ENCODE data around the gene AQP12A.

DNA sequence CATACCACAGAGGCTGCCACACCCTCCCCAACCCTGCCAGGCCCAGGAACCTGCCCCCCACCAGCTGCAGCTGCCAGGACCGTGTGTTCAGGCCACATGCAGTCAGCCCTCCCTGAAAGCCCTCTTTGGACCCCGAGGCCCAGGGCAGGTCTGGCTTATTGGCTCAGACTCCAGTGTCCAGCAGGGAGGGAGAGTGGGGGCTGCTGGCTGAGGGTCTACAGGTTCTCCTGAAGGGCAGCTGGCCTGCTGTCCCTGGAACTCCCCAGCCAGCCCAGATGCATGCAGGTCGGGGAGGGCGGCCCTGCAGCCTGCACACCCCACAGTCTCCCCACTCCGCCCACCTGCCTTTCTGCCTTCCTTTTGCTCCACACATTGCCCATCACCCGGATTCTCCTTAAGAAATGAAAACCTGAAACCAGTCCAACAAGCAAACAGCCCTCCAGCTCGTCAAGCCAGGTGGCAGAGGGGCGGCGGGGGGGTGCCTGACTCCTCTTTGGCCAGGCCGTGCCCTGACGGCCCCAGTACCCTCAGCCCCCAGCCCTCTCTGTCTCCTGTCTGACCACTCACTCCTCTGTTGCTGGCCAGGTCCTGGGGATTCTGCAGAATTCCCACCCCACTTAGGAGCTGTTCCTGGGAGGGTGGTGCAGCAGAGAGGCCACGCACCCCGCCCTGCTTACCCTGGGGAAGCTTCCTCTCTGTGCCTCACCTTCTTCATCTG lies 48.4 kb upstream of the AQP12A start:
- TF ChIP-seq CTCF (conservative IDR thresholded peaks at IDR 0.05 in 1 of 2, IDR thresholded peaks at IDR 0.05 in 1 of 2; ENCODE audit: low read depth in 1 of 2, low read length in 2 of 2) (no peak), EZH2 (IDR thresholded peaks at IDR 0.05; ENCODE audit: low read length, missing control alignments) (no peak)
